ENCODE results near the gene CRX. TPM values are rescaled to one million over a fixed set of nuclear protein-coding genes. Genes with fewer than 3 reads are reported as not detected.

Gene CRX
- total and polyA plus RNA-seq, 8 donors: not detected

- WGBS, 5 donors: 78 to 86% (median 83%) methylated on average over 18 of the region's 18 CpGs
- H3K4me1 ChIP-seq: peaks cover 0 to 11% (median 0%) of the 10 kb centered on the region in 4 donors
- no peak for DNase-seq
- no peaks in the 10 kb centered on the region for H3K36me3 ChIP-seq
- no peaks in the 10 kb centered on the region for H3K27me3 ChIP-seq
- H3K4me3 ChIP-seq: no peak overlapping the region
- TF ChIP-seq POLR2A (IDR thresholded peaks at IDR 0.05): no peak
- no peak for TF ChIP-seq POLR2AphosphoS5 (IDR thresholded peaks at IDR 0.05)
- peaks cover 0 to 7% (median 0%) of the 10 kb centered on the region in 4 donors for H3K9me3 ChIP-seq
- intact Hi-C loops (cut with DNase I; ENCODE audit: low total_unique reads): no loop called here
- H3K27ac ChIP-seq: no peak overlapping the region
Measured at GRCh38 chr19:47794526-47794925, 27.2 kb upstream of the CRX start.

GRCh38 chr19:47796785-47797184 is 25.0 kb upstream of the CRX start:
- 27 to 58% (median 47%) methylated on average over 2 of the region's 2 CpGs for WGBS, 5 donors
- H3K9me3 ChIP-seq: peaks cover 0 to 7% (median 3%) of the 10 kb centered on the region in 4 donors
- H3K4me1 ChIP-seq: no peaks in the 10 kb centered on the region
- no peak overlapping the region for H3K27ac ChIP-seq
- no peak for DNase-seq
- no peaks in the 10 kb centered on the region for H3K27me3 ChIP-seq
- no peak overlapping the region for H3K4me3 ChIP-seq
- intact Hi-C loops (cut with DNase I; ENCODE audit: low total_unique reads): no loop called here
- no peaks in the 10 kb centered on the region for H3K36me3 ChIP-seq
- TF ChIP-seq CTCF (IDR thresholded peaks at IDR 0.05): no peak
- TF ChIP-seq POLR2AphosphoS5 (IDR thresholded peaks at IDR 0.05): no peak
- TF ChIP-seq POLR2A (IDR thresholded peaks at IDR 0.05): no peak
- no peak for TF ChIP-seq EP300 (IDR thresholded peaks at IDR 0.05)

DNA sequence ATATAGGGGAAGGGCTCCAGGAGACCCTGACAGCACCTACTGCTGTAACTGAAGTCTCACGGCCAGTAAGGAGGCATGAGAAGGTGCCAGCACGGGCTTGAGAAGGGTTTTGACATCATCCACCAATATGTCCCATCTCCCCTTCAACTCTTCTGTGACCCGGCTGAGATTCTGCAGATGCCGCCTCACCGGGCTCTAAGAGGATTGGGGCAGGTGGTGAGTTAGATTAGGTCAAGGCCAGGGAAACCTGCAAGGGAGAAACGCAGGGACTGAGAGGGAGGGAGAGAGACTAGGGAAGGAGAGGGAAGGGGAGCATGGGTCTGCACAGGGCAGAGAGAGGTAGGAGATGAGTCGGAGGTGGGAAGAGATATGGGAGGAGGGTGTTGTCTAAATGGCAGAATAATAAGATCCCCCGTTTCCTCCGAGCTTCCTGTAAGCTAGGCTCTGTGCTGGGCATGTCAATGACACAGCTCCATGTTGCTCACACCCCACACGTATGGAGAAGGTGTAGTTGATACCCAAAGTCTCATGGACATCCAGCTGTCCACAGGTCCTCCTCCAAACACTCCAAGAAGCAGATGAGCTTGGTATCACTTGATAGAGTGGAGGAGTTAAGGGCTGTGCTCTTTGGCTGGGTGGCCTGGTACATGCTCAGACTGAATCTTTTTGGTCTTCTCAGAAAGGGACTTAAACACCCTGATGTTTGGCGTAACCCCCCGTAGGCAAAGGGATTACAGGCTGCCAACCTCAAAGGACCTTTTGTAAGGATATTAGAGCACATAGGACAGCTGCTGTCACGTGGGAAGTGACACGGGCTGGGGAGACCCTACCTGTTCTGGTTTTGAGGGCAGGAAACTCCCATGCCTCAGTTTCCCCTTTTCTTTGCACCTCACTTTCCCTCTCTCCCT is 23.5 kb upstream of the CRX start:
- Histone ChIP-seq H3K4me3 (no peak overlapping the region), H3K9me3 (peaks cover 0 to 5% (median 0%) of the 10 kb centered on the region in 4 donors), H3K27me3 (no peaks in the 10 kb centered on the region), H3K27ac (no peak overlapping the region), H3K4me1 (no peaks in the 10 kb centered on the region), H3K36me3 (no peaks in the 10 kb centered on the region)
- intact Hi-C loops (cut with DNase I; ENCODE audit: low total_unique reads): no loop called here
- no peak for DNase-seq
- 58 to 63% (median 59%) methylated on average over 14 of the region's 14 CpGs for WGBS, 5 donors
- TF ChIP-seq POLR2A (IDR thresholded peaks at IDR 0.05): no peak
- no peak for TF ChIP-seq CTCF (IDR thresholded peaks at IDR 0.05)
- no peak for TF ChIP-seq EP300 (IDR thresholded peaks at IDR 0.05)
- TF ChIP-seq POLR2AphosphoS5 (IDR thresholded peaks at IDR 0.05): no peak

- no peak overlapping the region for H3K27ac ChIP-seq
- peaks cover 0 to 5% (median 0%) of the 10 kb centered on the region in 4 donors for H3K9me3 ChIP-seq
- TF ChIP-seq EP300 (IDR thresholded peaks at IDR 0.05) (no peak), POLR2A (IDR thresholded peaks at IDR 0.05) (no peak), POLR2AphosphoS5 (IDR thresholded peaks at IDR 0.05) (no peak), CTCF (IDR thresholded peaks at IDR 0.05) (no peak)
- H3K27me3 ChIP-seq: no peaks in the 10 kb centered on the region
- no peak overlapping the region for H3K4me3 ChIP-seq
- no peaks in the 10 kb centered on the region for H3K4me1 ChIP-seq
- 72 to 83% (median 80%) methylated on average over 4 of the region's 4 CpGs for WGBS, 5 donors
- intact Hi-C loops (cut with DNase I; ENCODE audit: low total_unique reads): no loop called here
- DNase-seq: no peak
- H3K36me3 ChIP-seq: no peaks in the 10 kb centered on the region
Measured at GRCh38 chr19:47798904-47799266, 22.9 kb upstream of the CRX start.

- Histone ChIP-seq H3K9me3 (peaks cover 0 to 5% (median 0%) of the 10 kb centered on the region in 4 donors), H3K36me3 (no peaks in the 10 kb centered on the region), H3K27me3 (no peaks in the 10 kb centered on the region), H3K4me1 (no peaks in the 10 kb centered on the region), H3K4me3 (no peak overlapping the region), H3K27ac (no peak overlapping the region)
- no peak for DNase-seq
- intact Hi-C loops (cut with DNase I; ENCODE audit: low total_unique reads): no loop called here
- 91 to 96% (median 92%) methylated on average over 4 of the region's 4 CpGs for WGBS, 5 donors
- no peak for TF ChIP-seq POLR2A (IDR thresholded peaks at IDR 0.05)
- no peak for TF ChIP-seq CTCF (IDR thresholded peaks at IDR 0.05)
- no peak for TF ChIP-seq POLR2AphosphoS5 (IDR thresholded peaks at IDR 0.05)
- TF ChIP-seq EP300 (IDR thresholded peaks at IDR 0.05): no peak
Measured at GRCh38 chr19:47801270-47801669, 20.5 kb upstream of the CRX start.

Data from stomach (tissue), 9 donors.